CD4-positive, alpha-beta T cell treated with Interleukin-17A for 4 hours (primary cell): ENCODE data around the gene CDK10.
"Not testable (repeated sequence)": the region's sequence is repeated elsewhere in the genome, so short reads cannot be mapped to it uniquely, and the experiment has no call there.

ENCODE experiments used
- DNase-seq: peaks from one replicate; pipeline ENCODE4 v3.0.0-alpha.2; 2020; ENCODE audit warnings: mixed read lengths

The CDK10 gene

GRCh38 chr16:89696670-89697128 lies 10.2 kb downstream of the CDK10 start:
- DNase-seq: peak; percentile 31

GRCh38 chr16:89697161-89697615 lies 10.7 kb downstream of the CDK10 start:
- no peak for DNase-seq

GRCh38 chr16:89697616-89698331 lies 11.3 kb downstream of the CDK10 start:
- no peak for DNase-seq

- not testable (repeated sequence) for DNase-seq
These were observed 12.2 kb downstream of the CDK10 start for GRCh38 chr16:89698717-89699116.

GRCh38 chr16:89699629-89700099 lies 13.2 kb downstream of the CDK10 start:
- not testable (repeated sequence) for DNase-seq

GRCh38 chr16:89700100-89700648 lies 13.7 kb downstream of the CDK10 start:
- peak; percentile 98 for DNase-seq

GRCh38 chr16:89700649-89701424 lies 14.3 kb downstream of the CDK10 start:
- DNase-seq: peak; percentile 64

GRCh38 chr16:89701425-89702406 lies 15.2 kb downstream of the CDK10 start, which contains the start of gene SPATA2L:
Gene SPATA2L, minus strand, starts transcription at chr16:89701705. Its CDS starts 473 bp downstream, at chr16:89701232.
- peak; percentile 100 for DNase-seq

GRCh38 chr16:89704281-89704680 lies 17.8 kb downstream of the CDK10 start:
- no peak for DNase-seq

- DNase-seq: no peak
These were observed 18.5 kb downstream of the CDK10 start for GRCh38 chr16:89705006-89705405.

GRCh38 chr16:89706518-89707260 lies 20.2 kb downstream of the CDK10 start:
- DNase-seq: no peak

- DNase-seq: no peak
These were observed 21.2 kb downstream of the CDK10 start for GRCh38 chr16:89707695-89708094.

- no peak for DNase-seq
These were observed 22.0 kb downstream of the CDK10 start for GRCh38 chr16:89708481-89708931.

GRCh38 chr16:89709166-89709565 lies 22.7 kb downstream of the CDK10 start:
- no peak for DNase-seq

- DNase-seq: no peak
These were observed 23.4 kb downstream of the CDK10 start for GRCh38 chr16:89709716-89710432.

GRCh38 chr16:89710709-89711564 lies 24.4 kb downstream of the CDK10 start:
- no peak for DNase-seq

- peak; percentile 82 for DNase-seq
These were observed 25.2 kb downstream of the CDK10 start for GRCh38 chr16:89711601-89712273.

- DNase-seq: no peak
These were observed 25.8 kb downstream of the CDK10 start for GRCh38 chr16:89712274-89712781.

GRCh38 chr16:89716493-89716892 lies 30.0 kb downstream of the CDK10 start:
- no peak for DNase-seq
